ENCODE data around the gene GORASP1. TPM values are rescaled to one million over a fixed set of nuclear protein-coding genes. Genes with fewer than 3 reads are reported as not detected.

GORASP1 gene
- total RNA-seq, 4 donors from 2014 or later: 86.8 to 135 (median 96.3) TPM

GRCh38 chr3:39146611-39147591 is 39.5 kb upstream of the GORASP1 start:
- H3K4me1 ChIP-seq: peaks cover 65 to 84% (median 80%) of the 10 kb centered on the region in 4 donors
- in situ Hi-C loops (cut with MboI; ENCODE audit: low pct_ligation_motif_present in 1 of 4, low pct_unique_long_range_greater_than_20kb in 1 of 4, low sequenced_read_pairs in 3 of 4) (no loop called here), intact Hi-C loops (cut with DNase I; ENCODE audit: low total_unique reads) (no loop called here)
- H3K4me3 ChIP-seq: peak overlapping the region in 1 of 4 donors; percentile 32
- TF ChIP-seq POLR2A (IDR thresholded peaks at IDR 0.05): no peak
- TF ChIP-seq POLR2AphosphoS5 (IDR thresholded peaks at IDR 0.05): peak in 2 of 3 donors; percentile 57 to 73
- TF ChIP-seq CTCF (IDR thresholded peaks at IDR 0.05): peak in 1 of 5 experiments; percentile 18
- 22% methylated on average over 15 of the region's 15 CpGs; no CpG with 5 or more reads in 1 of the 2 donors for WGBS, 2 donors (ENCODE audit: low coverage in 1 of 2)
- peak overlapping the region; percentile 98 to 99 (median 98) for H3K27ac ChIP-seq
- no peaks in the 10 kb centered on the region for H3K9me3 ChIP-seq
- peaks cover 0 to 30% (median 11%) of the 10 kb centered on the region in 4 donors for H3K36me3 ChIP-seq
- H3K27me3 ChIP-seq: no peaks in the 10 kb centered on the region
- DNase-seq: peak; percentile 85

GRCh38 chr3:39146083-39146501 is 38.7 kb upstream of the GORASP1 start:
- 19 to 32% methylated on average over 6 to 11 of the region's 11 CpGs for WGBS, 2 donors (ENCODE audit: low coverage in 1 of 2)
- intact Hi-C loops (cut with DNase I; ENCODE audit: low total_unique reads) (no loop called here), in situ Hi-C loops (cut with MboI; ENCODE audit: low pct_ligation_motif_present in 1 of 4, low pct_unique_long_range_greater_than_20kb in 1 of 4, low sequenced_read_pairs in 3 of 4) (no loop called here)
- H3K27me3 ChIP-seq: no peaks in the 10 kb centered on the region
- TF ChIP-seq POLR2A (IDR thresholded peaks at IDR 0.05) (no peak), CTCF (IDR thresholded peaks at IDR 0.05) (peak; percentile 23 to 75 (median 37)), EP300 (IDR thresholded peaks at IDR 0.05; ENCODE audit: low read depth) (no peak), POLR2AphosphoS5 (IDR thresholded peaks at IDR 0.05) (peak in 2 of 3 donors; percentile 13 to 17)
- peaks cover 65 to 84% (median 80%) of the 10 kb centered on the region in 4 donors for H3K4me1 ChIP-seq
- no peak overlapping the region for H3K4me3 ChIP-seq
- DNase-seq: peak; percentile 79
- H3K27ac ChIP-seq: peak overlapping the region; percentile 98 to 99 (median 98)
- H3K9me3 ChIP-seq: no peaks in the 10 kb centered on the region
- peaks cover 0 to 30% (median 11%) of the 10 kb centered on the region in 4 donors for H3K36me3 ChIP-seq

GRCh38 chr3:39144748-39145380 is 37.4 kb upstream of the GORASP1 start:
- peaks cover 64 to 84% (median 79%) of the 10 kb centered on the region in 4 donors for H3K4me1 ChIP-seq
- H3K36me3 ChIP-seq: peaks cover 0 to 30% (median 11%) of the 10 kb centered on the region in 4 donors
- in situ Hi-C loops (cut with MboI; ENCODE audit: low pct_ligation_motif_present in 1 of 4, low pct_unique_long_range_greater_than_20kb in 1 of 4, low sequenced_read_pairs in 3 of 4): no loop called here
- no peaks in the 10 kb centered on the region for H3K27me3 ChIP-seq
- intact Hi-C loops (cut with DNase I; ENCODE audit: low total_unique reads): loop anchor here (5.0 kb wide), 1 partner anchor 37 kb away; no protein-coding TSS in a partner anchor
- no peaks in the 10 kb centered on the region for H3K9me3 ChIP-seq
- peak; percentile 9 for DNase-seq
- no peak overlapping the region for H3K4me3 ChIP-seq
- 95 to 100% methylated on average over 2 to 23 of the region's 23 CpGs for WGBS, 2 donors (ENCODE audit: low coverage in 1 of 2)
- no peak overlapping the region for H3K27ac ChIP-seq
- TF ChIP-seq POLR2AphosphoS5 (IDR thresholded peaks at IDR 0.05) (no peak), CTCF (IDR thresholded peaks at IDR 0.05) (no peak), EP300 (IDR thresholded peaks at IDR 0.05; ENCODE audit: low read depth) (no peak), POLR2A (IDR thresholded peaks at IDR 0.05) (no peak)
